NK-92 treated with Interleukin-12 subunit alpha and Interleukin-12 subunit beta, amount 100 ng/mL, for 24 hours (cell line): Measurements from ENCODE around the gene CDKN2AIPNL.
"Not testable (repeated sequence)": the region's sequence is repeated elsewhere in the genome, so short reads cannot be mapped to it uniquely, and the experiment has no call there.

Source experiments
- DNase-seq: peaks from one replicate; lab custom pipeline; 2025; lab: John Stamatoyannopoulos, UW

CDKN2AIPNL gene

DNA sequence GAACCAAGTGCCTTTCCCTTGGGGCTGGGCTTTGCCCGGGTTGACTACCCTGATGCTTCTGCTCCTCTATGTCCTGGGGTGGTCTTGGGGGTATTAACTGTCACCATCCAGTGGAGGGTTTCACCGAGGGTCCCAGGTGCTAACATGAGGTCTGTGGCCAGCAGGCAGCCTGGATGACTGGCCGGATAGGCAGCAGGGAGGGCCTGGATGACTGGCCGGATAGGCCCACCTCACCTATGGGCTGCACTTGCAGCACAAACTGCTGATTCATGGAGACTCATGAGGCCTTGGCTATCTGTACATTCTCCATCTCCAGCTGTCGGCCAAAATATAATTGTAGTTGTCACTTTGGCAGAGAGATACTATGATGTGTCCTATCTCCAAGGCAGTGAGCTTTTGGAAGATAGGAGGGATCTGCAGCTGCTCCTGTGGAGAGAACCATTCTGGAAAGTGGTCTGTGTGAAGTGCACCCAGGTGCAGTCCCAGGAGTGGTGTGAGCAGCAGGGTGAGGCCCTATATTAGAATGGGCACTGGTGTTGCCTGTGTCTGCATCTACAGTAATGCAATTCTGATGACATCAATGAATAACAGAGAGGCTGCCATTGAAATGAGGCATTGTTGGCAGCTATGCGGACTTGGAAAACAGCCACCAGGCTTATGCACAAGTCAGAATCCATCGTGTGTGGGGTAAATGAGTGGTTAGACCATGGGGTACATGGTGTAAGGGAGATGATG is 26.3 kb upstream of the CDKN2AIPNL start:
- no peak for DNase-seq

DNA sequence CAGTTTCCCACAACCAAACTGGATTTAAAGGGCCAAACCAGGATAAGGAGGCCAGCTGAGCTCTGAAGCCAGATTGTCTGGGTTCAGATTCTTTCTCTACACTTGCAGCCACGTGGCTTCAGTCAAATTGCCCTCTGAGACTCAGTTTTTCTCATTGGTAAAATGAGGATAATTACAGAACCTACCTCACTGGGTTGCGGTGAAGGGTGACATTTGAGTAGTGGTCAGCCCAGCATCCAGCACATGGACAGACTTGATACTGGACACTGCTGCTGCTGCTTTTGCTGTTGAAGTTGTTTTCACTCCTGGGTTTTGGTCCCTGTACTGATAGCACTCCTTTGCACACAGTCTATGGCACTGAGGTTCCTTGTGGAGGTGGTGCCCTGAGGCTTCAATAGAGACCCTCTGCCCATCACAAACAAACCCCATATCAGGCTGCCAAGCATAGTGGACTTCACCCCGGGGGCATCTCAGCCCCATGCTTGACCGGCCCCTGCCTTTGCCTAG is 25.7 kb upstream of the CDKN2AIPNL start:
- no peak for DNase-seq

DNA sequence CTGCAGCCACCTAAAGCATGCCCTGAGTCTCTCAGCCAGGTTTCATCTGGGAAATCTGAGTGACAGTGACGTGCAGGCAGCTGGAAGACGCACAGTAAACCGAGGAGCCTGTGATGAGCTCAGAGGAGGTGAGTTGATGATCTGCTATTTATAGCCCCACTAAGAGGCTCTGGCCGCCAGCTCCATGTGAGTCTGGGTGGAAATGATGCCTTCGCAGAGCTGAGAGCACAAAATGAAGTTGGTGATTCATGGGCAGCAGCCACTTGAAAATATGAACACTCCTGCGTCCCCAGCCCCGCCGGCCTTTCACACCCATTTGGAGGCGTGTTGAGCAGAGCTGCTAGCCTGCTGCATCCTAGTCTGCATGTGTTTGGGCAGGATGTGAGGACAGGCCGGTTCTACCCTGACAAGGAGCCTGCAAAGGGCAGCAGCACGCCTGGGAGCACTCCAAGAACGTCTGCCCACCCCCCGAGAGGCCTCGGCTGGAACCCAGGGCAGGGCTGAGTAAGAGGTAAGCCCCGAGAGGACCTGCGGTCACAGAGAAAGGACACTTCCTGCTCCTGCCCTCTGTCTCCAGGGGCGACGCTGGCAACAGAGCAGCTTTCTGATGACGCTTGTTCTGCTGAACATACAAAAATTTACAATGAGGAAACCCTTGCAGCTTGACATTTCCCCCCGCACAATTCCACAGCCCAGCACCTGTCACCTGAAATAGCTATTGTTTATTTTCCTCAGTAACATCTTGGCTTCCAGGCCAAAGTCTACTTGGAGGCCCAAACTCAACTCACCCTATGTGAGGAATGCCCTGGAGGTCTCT is 25.1 kb upstream of the CDKN2AIPNL start:
- no peak for DNase-seq

DNA sequence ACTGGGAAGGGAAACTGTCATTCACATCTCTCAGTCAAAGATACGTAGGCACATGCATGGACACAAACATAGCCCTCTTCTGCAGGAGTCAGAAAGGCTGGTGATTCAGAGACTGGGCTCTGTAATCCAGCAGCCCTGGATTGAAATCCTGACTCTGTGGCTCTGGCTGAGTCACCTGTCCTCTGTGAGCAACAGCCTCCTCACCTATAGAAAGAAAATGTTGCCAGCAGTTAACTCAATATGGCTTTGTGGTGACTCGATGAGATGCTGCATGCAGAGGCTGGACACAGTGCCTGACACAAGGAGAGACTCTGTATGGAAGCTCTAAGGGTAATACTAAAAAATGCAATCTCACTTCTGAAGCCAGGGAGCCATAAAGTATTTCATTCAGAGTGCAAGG is 23.9 kb upstream of the CDKN2AIPNL start:
- no peak for DNase-seq

DNA sequence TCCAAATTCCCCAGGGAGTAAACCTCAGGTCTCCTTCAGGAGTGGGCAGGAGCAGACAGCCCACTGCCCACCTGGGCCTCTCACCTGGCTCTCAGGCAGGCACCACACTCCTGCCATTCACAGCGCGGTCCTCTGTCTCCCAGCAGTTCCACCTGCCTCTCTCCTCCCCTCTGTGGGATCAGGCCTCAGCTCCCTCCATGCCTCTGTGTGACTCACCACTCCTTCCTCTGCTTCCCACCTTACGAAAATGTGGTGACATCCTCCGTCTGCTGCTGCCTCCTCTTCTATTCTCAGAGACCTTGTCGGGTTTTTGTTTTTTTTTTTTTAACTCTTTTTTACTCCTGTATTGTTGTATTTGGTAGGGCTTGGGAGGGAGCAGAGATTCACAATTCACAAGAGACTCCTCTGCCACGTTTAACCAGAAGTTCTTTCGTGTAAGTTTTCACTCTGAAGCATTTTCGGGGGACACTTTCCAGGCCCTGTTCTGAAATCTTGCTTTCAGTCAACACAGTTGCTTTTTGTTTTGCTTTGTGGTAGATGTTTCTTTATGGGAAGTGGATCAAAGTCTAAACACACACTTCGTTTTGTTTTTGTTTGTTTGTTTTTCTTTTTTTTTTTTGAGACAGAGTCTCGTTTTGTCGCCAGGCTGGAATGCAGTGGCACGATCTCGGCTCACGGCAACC is 21.1 kb upstream of the CDKN2AIPNL start:
- no peak for DNase-seq

DNA sequence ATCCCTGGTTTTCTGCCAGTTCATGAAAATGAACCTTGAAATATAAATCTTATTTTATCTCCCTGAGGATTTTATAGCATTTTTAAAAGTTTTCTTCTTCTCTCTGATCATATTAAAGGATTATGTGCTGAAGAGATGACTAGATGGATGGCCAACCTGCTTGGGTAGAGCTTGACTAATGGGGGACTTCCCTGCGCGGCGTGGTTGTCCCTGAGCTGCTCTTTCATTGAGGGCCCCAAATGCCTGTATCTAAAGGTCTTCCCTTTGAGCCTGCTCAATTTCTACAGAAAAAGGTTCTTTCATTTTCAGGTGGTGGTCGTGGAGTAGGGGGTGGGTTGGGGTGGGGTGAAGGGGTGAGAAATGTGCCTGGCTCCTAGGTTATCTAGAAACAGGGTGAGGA is 20.5 kb upstream of the CDKN2AIPNL start:
- no peak for DNase-seq

DNA sequence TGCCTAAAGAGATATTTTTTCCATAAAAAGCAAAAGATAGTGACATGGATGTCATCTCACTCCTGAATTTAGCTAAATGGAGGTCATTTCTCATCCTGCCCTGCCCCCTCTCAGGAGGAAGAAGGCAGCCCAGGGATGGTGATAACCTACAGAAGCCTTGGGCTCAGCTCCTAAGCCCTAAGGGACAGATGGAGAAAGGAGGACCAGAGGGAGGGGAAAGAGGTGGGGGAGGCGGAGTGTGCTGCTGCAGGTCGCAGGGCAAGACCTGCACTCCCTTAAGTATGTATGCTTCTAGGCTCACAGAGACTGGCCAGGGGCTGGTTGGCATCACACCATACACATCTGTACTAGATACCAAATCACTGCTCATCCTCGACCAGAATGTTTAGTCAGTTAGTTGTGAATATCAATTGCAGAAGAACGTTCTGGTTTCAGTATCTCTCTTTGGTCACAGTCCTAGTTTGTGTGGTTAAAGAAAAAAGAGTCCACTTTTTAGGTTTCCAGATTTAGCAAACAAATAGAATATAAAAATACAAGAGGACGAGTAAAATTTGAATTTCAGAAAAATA is 18.4 kb upstream of the CDKN2AIPNL start:
- DNase-seq, result no peak

DNA sequence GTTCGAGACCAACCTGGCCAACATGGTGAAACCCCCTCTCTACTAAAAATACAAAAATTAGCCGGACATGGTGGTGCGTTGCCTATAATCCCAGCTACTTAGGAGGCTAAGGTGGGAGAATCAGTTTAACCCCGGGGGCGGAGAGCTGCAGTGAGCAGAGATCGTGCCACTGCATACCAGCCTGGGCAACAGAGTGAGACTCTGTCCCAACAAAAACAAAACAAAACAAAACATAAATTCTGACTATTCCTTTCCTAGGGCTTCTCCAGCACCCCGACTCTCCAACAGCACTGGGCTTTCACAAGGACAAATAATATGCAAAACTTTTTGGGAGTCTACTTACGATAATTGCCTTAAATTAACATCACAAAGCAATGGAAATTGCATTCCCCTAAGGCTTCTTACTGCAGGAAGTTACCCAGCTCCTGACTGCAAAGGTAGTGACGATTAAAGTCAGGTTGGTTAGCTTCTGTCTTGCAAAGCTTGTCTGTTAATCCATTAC is 15.9 kb upstream of the CDKN2AIPNL start:
- DNase-seq, result no peak

DNA sequence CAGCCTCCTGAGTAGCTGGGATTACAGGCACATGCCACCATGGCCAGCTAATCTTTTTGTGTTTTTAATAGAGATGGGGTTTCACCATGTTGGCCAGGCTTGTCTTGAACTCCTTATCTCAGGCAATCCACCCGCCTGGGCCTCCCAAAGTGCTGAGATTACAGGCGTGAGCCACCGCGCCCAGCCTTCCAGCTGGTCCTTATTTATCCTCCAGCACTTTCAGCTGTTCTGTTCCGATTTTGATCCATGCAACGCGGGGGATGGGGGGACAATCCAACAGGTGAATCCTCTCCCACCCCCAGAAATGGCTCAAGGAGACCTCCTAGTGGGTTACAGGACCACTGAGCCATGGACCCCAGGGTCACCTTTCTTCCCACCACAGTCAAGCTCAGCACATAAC is 14.7 kb upstream of the CDKN2AIPNL start:
- DNase-seq, result no peak

DNA sequence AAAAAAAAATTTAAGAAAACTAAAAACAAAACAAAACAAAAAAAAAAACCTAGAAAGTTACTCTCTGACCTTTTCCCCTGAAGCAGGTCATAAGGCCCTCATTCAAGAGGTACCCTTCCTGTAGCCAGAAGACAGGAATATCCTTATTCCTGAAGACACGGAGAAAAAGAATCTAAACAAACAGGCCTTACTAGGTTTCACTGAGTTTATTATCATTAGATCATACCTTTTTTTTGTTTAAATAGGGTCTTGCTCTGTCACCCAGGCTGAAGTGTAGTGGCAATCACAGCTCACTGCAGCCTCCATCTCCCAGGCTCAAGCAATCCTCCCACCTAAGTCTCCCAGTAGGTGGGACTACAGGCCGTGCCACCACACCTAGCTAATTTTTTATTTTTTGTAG is 11.7 kb upstream of the CDKN2AIPNL start:
- no peak for DNase-seq

DNA sequence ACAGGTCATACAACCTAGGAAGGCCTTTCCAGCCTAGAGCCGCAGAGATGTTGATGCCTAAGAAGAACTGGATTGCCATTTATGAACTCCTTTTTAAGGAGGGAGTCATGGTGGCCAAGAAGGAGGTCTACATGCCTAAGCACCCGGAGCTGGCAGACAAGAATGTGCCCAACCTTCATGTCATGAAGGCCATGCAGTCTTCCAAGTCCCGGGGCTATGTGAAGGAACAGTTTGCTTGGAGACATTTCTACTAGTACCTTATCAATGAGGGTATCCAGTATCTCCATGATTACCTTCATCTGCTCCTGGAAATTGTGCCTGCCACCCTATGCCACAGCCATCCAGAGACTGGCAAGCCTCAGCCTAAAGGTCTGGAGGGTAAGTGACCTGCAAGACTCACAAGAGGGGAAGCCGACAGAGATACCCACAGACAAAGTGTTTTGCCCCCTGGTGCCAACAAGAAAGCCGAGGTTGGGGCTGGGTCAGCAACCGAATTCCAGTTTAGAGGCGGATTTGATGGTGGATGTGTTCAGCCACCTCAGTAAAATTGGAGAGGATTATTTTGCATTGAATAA is 11.2 kb upstream of the CDKN2AIPNL start:
- DNase-seq, result no peak

DNA sequence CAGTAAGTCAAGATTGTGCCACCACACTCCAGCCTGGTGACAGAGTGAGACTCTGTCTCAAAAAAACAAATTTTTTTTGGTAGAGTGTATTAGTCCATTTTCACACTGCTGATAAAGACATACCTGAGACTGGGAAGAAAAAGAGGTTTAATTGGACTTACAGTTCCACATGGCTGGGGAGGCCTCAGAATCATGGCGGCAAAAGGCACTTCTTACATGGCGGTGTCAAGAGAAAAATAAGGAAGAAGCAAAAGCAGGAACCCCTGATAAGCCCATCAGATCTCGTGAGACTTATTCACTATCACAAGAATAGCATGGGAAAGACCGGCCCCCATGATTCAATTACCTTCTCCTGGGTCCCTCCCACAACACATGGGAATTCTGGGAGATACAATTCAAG is 9.4 kb upstream of the CDKN2AIPNL start:
- DNase-seq, result not testable (repeated sequence)

DNA sequence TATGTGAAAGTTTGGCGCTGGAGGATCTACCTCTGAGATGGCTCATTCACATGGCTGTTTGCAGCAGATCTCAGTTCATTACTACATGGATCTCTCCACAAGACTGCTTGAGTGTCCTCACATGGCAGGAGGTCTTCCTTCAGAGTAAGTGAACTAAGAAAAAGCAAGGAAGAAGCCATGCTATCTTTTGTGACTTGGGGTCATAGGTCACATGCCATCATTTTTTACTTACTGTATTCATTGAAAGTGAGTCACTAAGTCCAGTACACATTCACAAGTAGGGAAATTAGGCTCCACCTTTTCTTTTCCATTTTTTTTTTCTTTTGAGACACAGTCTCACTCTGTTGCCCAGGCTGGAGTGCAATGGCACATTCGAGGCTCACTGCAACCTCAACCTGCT is 8.7 kb upstream of the CDKN2AIPNL start:
- DNase-seq, result no peak

DNA sequence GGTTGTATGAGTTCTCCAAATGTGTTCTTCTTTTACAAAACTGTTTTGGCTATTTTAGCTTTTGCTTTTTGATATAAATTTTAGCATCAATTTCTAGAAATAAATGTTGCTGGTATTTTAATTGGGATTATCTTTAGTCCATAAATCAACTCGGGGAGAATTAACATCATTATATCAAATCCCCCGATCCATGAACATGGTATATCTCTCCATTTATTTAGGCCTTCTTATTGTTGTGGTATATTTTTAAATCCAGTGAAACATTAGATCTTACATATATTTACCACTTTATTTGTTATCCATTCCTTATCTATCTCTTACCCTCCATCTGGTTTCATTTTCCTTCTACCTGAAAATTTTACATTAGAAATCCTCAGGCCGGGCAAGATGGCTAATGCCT is 7.3 kb upstream of the CDKN2AIPNL start:
- DNase-seq, result no peak

DNA sequence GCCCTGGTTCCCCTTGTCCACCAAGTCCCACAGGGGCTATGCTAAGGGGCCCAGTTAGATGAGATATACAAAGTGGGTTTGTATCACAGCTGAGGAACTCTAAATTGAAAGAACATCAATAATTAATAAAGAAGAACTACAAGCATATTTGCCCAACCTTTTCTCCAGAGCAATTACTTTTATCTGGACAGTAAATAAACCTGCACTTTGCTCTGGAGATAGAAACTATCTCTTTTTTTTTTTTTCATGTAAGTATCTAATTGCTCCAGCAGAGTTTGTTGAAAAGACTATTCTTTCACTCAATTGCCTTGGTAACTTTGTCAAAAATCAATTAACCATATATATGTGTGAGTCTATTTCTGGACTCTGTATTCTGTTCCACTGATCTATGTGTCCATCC is 6.0 kb upstream of the CDKN2AIPNL start:
- DNase-seq, result no peak

DNA sequence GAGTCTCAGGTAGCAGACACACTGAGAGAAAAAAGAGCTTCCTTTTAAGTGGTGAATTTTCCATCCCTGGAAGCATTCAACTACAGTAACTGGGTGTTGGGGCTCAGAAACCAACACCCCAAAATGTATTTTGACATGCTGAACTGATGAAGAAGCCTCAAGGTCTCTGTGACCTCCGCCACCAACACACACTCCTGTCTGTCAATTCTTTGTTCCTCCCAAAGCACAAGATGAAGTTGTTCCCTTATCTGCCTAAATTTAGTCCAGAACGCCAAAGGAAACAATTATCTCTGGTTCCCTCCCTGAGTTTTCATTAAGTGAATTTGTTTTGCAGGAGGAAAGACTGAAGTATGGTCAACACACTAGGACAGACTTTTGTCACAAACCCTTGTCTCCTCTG is 1.4 kb upstream of the CDKN2AIPNL start:
- DNase-seq, result no peak

DNA sequence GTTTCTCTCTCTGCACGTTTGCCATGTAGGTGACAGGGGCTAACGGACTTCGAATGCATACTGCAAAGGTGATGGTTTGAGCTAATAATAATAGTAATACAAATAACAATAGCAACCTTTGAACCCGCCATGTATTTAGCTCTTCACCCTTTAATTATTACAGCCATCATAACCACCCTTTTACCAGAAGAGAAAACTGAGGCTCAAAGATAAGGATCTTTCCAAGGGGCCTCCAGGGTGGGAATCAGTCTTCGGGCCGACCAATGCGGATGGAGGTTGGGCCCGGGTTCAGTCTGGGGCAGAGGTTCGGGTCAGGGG is 494 bp downstream of the CDKN2AIPNL start:
- DNase-seq, result no peak

DNA sequence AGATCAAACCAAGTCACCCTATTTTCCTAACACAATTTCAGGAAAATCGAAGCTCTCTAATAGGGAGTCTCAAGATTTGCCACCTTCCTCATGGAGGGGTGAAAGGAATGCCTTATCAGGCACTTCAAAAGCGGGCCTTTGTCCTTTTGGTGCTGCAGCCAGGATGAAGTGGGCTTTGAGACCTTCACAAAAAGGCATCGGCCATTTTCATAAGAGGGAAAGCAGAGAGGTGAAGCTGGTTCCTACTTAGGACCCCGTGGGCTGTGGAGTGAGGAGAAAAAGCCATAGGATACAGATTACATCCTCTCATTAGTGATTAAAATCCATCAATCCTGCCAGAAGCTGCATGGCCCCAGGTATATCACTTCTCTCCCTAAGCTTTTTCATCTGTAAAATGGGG is 859 bp downstream of the CDKN2AIPNL start:
- DNase-seq, result no peak

DNA sequence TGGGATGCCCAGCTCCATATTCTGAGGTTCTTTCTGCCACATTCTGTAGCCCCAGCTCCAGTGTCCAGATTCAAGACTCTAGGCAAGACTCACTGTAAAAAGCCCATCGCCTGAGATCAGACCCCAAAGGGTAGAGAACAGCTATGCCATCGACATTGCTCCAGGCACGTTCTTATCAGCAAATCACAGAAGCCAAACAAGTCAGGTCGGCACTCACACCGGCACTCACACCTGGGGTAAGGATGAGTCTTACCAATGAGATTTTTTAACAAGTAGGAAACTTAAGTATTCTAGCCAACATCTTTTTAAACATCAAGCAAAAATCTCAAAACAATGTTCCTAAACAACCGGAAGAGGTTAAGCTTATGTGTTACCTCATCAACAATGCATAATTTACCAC is 2.4 kb downstream of the CDKN2AIPNL start:
- DNase-seq, result no peak

DNA sequence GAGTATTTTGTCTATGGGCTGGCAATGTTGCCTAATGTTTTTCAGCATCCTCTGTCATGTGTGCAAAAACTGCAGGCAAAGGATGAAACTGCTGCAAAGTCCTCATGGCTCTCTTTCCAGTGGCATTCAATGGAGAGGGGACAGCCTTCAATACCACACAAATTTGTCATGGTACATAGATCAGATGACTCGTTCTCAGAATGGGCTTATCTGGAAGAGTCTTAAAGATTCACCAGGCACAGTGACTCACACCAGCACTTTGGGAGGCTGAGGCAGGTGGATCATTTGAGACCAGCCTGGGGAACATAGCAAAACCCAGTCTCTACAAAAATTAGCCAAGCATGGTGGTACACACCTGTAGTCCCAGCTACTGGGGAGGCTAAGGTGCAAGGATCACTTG is 5.3 kb downstream of the CDKN2AIPNL start:
- no peak for DNase-seq

DNA sequence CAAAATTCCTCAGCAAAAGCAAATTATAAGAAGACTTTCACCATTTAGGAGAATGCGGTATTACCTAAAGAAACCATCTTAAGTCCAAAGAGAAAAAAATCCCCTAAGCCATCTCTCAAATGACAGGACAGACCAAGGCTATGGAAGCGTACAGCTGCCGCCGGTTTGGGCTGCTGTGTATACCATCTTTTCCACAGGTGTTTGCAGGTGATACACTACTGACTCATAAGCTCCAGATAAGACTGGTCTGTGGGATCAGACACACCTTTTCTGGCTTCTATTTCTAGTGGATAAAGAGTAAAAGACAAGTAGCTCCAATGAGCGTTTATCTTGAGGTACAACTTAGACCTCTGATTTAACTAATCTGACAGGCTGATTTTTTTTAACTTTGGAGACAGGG is 7.7 kb downstream of the CDKN2AIPNL start:
- DNase-seq, result no peak

DNA sequence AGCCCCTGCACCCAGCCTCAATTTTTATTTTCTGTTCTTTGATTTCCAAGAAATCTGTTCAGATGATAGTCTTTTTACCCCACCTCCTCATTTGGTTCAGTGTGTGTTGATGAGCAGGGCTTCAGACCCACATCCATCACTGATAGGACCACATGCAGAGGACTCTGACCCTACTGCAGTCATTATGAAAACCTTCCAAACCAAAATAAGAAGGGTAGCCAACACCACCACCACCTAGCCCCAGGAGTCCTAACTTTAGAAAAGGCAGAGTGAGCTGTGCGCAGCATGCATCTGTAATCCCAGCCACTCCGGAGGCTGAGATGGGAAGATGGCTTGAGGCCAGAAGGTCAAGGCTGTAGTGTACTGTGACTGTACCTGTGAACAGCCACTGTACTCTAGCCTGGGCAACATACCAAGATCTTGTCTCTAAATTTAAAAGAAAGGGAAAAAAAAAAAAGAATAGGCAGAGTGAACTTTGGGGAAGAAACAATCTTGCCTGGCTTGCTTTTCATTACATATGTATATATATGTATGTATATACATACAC is 13.0 kb downstream of the CDKN2AIPNL start:
- no peak for DNase-seq
